ENCODE measurements around the gene PNPLA5. TPM values are rescaled to one million over a fixed set of nuclear protein-coding genes. Genes with fewer than 3 reads are reported as not detected.

PNPLA5 gene
- total RNA-seq, 1 donor from 2014 or later, result not detected

GRCh38 chr22:43857367-43857766 lies 34.4 kb downstream of the PNPLA5 start:
- DNase-seq (ENCODE audit: low read depth, low spot score), result no peak

- DNase-seq (ENCODE audit: low read depth, low spot score), result no peak
These were observed 36.4 kb downstream of the PNPLA5 start for GRCh38 chr22:43855431-43855830.

- DNase-seq (ENCODE audit: low read depth, low spot score), result no peak
These were observed 37.0 kb downstream of the PNPLA5 start for GRCh38 chr22:43854786-43855271.

GRCh38 chr22:43854121-43854785 lies 37.6 kb downstream of the PNPLA5 start:
- DNase-seq (ENCODE audit: low read depth, low spot score), result no peak

GRCh38 chr22:43853328-43853931 lies 38.4 kb downstream of the PNPLA5 start:
- DNase-seq (ENCODE audit: low read depth, low spot score), result no peak

GRCh38 chr22:43852573-43853327 lies 39.1 kb downstream of the PNPLA5 start:
- DNase-seq (ENCODE audit: low read depth, low spot score), result no peak

GRCh38 chr22:43851979-43852307 lies 39.9 kb downstream of the PNPLA5 start:
- no peak for DNase-seq (ENCODE audit: low read depth, low spot score)

GRCh38 chr22:43851058-43851978 lies 40.5 kb downstream of the PNPLA5 start:
- DNase-seq (ENCODE audit: low read depth, low spot score), result no peak

- DNase-seq (ENCODE audit: low read depth, low spot score), result no peak
These were observed 41.3 kb downstream of the PNPLA5 start for GRCh38 chr22:43850529-43850928.

- no peak for DNase-seq (ENCODE audit: low read depth, low spot score)
These were observed 42.1 kb downstream of the PNPLA5 start for GRCh38 chr22:43849731-43850130.

- DNase-seq (ENCODE audit: low read depth, low spot score), result no peak
These were observed 43.2 kb downstream of the PNPLA5 start for GRCh38 chr22:43848366-43849171.

GRCh38 chr22:43847376-43848289 lies 44.2 kb downstream of the PNPLA5 start:
- DNase-seq (ENCODE audit: low read depth, low spot score), result no peak

- no peak for DNase-seq (ENCODE audit: low read depth, low spot score)
These were observed 44.8 kb downstream of the PNPLA5 start for GRCh38 chr22:43846966-43847365.

GRCh38 chr22:43845981-43846380 lies 45.8 kb downstream of the PNPLA5 start:
- DNase-seq (ENCODE audit: low read depth, low spot score), result no peak

GRCh38 chr22:43844560-43845545 lies 47.0 kb downstream of the PNPLA5 start:
- no peak for DNase-seq (ENCODE audit: low read depth, low spot score)

- DNase-seq (ENCODE audit: low read depth, low spot score), result no peak
These were observed 47.9 kb downstream of the PNPLA5 start for GRCh38 chr22:43843783-43844530.

- DNase-seq (ENCODE audit: low read depth, low spot score), result no peak
These were observed 50.1 kb downstream of the PNPLA5 start for GRCh38 chr22:43841742-43842141.

GRCh38 chr22:43840851-43841250 lies 51.0 kb downstream of the PNPLA5 start:
- no peak for DNase-seq (ENCODE audit: low read depth, low spot score)

Data from pulmonary artery endothelial cell (primary cell).